Measurements from ENCODE around the gene STMN3.

GRCh38 chr20:63596423-63596822, 56.8 kb downstream of the STMN3 start:
- TF ChIP-seq REST (IDR thresholded peaks at IDR 0.05; ENCODE audit: insufficient read depth in 1 of 2, low read depth in 2 of 2, low read length in 2 of 2) (no peak), POLR2AphosphoS5 (IDR thresholded peaks at IDR 0.05; ENCODE audit: low read depth, low read length) (no peak), TAF1 (IDR thresholded peaks at IDR 0.05; ENCODE audit: borderline replicate concordance, insufficient read depth, low read length) (no peak), FOXP2 (optimal IDR thresholded peaks at IDR 0.05; ENCODE audit: borderline replicate concordance, extremely low read depth, extremely low read length, insufficient read depth) (no peak), SIN3A (IDR thresholded peaks at IDR 0.05; ENCODE audit: borderline replicate concordance, insufficient read depth, low read length) (no peak)

All from PFSK-1 (cell line).